VCaP (cell line): Measurements from ENCODE around the gene DKK2.

Source experiments
- H3K27ac ChIP-seq: fragments of 450-650 bp; 2 replicates; pipeline ENCODE4 v1.5.1; 2017
- TF ChIP-seq, protein P1 (sequence below): fragments of 450-650 bp; conservative IDR thresholded peaks from 2 replicates; pipeline ENCODE4 v1.5.1; 2017; ENCODE audit warnings: mild to moderate bottlenecking, moderate library complexity

Gene DKK2

DNA sequence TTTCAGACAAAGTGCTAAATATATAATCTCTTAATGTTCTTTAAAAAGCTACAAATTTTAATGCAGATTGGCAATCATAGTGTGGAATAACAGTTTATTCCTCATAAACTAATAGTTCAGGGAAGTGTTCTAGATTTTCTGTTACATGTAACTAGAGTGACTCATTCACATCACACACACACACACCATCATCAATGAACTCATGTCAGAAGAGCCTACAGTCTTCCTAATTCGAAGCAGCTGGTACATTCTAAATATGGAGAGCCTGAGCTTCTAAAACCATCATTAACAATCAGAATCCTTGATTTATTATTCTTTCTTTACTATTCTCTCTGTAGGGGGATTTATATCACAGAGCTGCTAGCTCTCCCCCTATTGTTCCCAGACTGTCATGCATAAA, 49.6 kb downstream of the DKK2 start:
- no peak overlapping the region for H3K27ac ChIP-seq
- TF ChIP-seq, protein P1, sequence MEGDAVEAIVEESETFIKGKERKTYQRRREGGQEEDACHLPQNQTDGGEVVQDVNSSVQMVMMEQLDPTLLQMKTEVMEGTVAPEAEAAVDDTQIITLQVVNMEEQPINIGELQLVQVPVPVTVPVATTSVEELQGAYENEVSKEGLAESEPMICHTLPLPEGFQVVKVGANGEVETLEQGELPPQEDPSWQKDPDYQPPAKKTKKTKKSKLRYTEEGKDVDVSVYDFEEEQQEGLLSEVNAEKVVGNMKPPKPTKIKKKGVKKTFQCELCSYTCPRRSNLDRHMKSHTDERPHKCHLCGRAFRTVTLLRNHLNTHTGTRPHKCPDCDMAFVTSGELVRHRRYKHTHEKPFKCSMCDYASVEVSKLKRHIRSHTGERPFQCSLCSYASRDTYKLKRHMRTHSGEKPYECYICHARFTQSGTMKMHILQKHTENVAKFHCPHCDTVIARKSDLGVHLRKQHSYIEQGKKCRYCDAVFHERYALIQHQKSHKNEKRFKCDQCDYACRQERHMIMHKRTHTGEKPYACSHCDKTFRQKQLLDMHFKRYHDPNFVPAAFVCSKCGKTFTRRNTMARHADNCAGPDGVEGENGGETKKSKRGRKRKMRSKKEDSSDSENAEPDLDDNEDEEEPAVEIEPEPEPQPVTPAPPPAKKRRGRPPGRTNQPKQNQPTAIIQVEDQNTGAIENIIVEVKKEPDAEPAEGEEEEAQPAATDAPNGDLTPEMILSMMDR, result no peak

DNA sequence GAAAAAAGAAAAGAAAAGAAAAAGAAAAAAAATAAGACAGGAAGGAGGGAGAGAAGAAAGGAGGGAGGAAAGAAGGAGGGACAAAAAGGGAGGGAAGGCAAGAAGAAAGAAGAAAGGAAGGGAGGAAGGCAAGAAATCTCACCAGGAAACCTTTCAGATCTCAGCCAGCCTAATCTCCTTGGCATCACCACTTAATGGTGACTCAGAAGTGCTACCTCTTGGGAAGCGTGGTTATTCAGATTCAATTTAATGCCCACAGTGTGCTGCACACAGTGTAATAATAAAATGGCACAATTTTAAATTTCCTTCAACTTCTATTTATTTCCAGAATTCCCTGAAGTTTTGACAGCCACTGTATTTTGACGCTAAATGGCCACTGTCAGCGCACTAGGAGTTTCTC, 50.3 kb downstream of the DKK2 start:
- no peak overlapping the region for H3K27ac ChIP-seq
- TF ChIP-seq, protein P1, result no peak

DNA sequence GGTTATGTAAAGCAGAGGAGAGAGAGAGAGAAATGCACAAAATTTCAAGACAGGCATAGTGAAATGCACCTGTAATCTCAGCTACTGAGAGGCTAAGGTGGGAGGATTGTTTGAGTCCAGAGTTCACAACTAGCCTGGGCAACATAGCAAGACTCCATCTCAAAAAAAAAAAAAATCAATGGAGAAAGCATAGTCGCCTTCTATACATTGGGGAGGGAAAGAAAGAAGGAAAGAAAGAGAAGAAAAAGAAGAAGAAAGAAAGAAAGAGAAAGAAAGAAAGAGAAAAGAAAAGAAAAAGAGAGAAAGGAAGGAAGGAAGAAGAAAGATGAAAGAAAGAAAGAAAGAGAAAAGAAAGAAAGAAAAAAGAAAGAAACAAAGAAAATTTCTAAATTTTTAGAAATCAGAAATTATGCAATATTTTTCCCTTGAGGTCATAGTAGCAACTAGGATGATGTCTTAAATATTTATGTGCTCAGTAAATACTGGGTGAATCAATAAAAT, 53.4 kb downstream of the DKK2 start:
- no peak overlapping the region for H3K27ac ChIP-seq
- TF ChIP-seq, protein P1, result no peak

DNA sequence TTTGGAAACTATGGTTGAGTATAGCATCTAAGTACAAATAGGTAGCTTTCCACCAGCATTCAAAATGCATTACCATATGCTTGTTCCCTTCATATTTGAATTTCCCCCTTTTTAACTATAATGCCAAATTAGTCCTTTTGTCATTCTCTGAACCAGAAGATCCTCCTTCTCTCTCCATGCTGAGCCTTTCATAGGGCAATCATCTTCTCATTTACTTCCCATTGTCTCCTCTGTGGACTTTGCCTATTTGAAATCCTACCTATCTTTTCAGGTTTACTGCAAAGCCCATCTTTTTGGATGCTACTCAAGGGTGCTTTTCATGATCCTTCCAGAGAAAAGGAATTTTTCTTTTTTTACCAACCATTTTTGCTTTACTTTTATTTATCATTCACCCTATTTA, 54.7 kb downstream of the DKK2 start:
- TF ChIP-seq, protein P1, result no peak
- no peak overlapping the region for H3K27ac ChIP-seq

DNA sequence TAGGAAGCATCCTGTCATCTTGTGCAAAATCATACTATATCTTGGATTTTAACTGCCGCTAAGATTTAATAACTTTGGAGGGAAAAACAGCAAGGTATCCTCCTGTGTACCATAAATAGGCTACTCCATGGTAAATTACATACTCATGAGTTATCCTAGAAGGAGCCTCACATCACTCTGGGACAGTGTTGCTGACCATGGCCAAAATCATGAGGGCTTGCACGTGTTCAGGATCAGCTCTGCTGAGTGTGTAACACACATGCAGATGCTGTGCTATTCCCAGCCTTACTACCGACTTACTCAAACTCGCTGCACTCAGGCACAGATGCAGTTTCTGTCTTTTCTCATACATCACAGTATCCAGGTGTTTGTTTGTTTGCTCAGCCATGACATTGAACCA, 56.6 kb downstream of the DKK2 start:
- TF ChIP-seq, protein P1, result no peak
- H3K27ac ChIP-seq, result no peak overlapping the region

DNA sequence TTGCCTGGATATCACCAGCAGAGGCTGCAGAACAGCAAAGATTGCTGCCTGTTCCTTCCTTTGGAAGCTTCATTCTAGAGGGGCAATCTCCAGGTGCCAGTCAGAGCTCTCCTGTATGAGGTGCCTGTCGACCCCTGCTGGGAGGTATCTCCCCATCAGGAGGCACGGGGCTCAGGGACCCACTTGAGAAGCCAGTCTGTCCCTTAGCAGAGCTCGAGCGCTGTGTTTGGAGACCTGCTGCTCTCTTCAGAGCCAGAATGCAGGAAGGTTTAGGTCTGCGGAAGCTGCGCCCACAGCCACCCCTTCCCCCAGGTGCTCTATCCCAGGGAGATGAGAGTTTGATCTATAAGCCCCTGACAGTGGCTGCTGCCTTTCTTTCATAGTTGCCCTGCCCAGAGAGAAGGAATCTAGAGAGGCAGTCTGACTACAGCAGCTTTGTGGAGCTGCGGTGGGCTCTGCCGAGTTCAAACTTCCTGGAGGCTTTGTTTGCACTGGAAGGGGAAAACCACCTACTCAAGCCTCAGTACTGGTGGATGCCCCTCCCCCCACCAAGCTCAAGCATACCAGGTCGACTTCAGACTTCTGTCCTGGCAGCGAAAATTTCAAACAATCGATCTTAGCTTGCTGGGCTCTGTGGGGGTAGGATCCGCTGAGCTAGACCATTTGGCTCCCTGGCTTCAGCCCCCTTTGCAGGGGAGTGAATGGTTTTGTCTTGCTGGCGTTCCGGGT, 57.9 kb downstream of the DKK2 start:
- H3K27ac ChIP-seq, result no peak overlapping the region
- TF ChIP-seq, protein P1, result no peak

DNA sequence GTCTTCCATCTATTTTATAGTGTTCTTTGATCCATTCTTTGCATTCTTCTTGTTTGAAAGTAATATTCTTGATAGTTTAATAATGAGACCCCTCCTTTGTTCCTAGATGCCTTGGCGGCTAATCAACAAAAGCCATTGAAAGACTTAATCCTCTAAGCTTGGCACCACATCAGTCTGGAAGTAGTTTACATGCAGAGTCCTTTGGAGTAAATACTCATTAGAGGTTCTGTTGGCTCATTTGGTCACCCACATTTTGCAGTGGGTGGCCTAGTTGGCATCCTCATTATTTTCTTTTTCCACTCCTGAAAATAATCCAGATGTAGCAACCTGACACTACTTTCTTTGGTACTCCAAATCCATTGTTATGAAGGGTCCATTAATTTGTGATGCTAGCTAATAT, 64.5 kb downstream of the DKK2 start:
- TF ChIP-seq, protein P1, result no peak
- no peak overlapping the region for H3K27ac ChIP-seq
